Measurements from ENCODE around the gene ADISSP. TPM values are rescaled to one million over a fixed set of nuclear protein-coding genes. Genes with fewer than 3 reads are reported as not detected.

ADISSP gene
- total RNA-seq, 4 donors from 2014 or later = 5.9 to 16.4 (median 9.6) TPM

GRCh38 chr20:3705491-3705969, 62.0 kb downstream of the ADISSP start:
- Histone ChIP-seq H3K27ac (no peak overlapping the region), H3K27me3 (no peaks in the 10 kb centered on the region), H3K4me1 (peaks cover 5 to 13% of the 10 kb centered on the region in 2 donors), H3K4me3 (no peak overlapping the region), H3K9me3 (no peaks in the 10 kb centered on the region), H3K36me3 (no peaks in the 10 kb centered on the region)
- DNase-seq (no peak), ATAC-seq (no peak)
- TF ChIP-seq, protein P1, sequence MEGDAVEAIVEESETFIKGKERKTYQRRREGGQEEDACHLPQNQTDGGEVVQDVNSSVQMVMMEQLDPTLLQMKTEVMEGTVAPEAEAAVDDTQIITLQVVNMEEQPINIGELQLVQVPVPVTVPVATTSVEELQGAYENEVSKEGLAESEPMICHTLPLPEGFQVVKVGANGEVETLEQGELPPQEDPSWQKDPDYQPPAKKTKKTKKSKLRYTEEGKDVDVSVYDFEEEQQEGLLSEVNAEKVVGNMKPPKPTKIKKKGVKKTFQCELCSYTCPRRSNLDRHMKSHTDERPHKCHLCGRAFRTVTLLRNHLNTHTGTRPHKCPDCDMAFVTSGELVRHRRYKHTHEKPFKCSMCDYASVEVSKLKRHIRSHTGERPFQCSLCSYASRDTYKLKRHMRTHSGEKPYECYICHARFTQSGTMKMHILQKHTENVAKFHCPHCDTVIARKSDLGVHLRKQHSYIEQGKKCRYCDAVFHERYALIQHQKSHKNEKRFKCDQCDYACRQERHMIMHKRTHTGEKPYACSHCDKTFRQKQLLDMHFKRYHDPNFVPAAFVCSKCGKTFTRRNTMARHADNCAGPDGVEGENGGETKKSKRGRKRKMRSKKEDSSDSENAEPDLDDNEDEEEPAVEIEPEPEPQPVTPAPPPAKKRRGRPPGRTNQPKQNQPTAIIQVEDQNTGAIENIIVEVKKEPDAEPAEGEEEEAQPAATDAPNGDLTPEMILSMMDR (IDR thresholded peaks at IDR 0.05 in 4 of 5, conservative IDR thresholded peaks at IDR 0.05 in 1 of 5) = no peak
- no peak for TF ChIP-seq POLR2A (IDR thresholded peaks at IDR 0.05)
- in situ Hi-C loops (cut with MboI; ENCODE audit: low sequenced_read_pairs in 4 of 4) (no loop called here), intact Hi-C loops (cut with DNase I; ENCODE audit: low total_unique reads) (no loop called here)

- in situ Hi-C loops (cut with MboI; ENCODE audit: low sequenced_read_pairs in 4 of 4) = no loop called here
- Histone ChIP-seq H3K4me3 (no peak overlapping the region), H3K36me3 (no peaks in the 10 kb centered on the region), H3K9me3 (no peaks in the 10 kb centered on the region), H3K27me3 (no peaks in the 10 kb centered on the region), H3K27ac (no peak overlapping the region), H3K4me1 (peaks cover 5 to 13% of the 10 kb centered on the region in 2 donors)
- no peak for TF ChIP-seq POLR2A (IDR thresholded peaks at IDR 0.05)
- TF ChIP-seq, protein P1 (IDR thresholded peaks at IDR 0.05 in 4 of 5, conservative IDR thresholded peaks at IDR 0.05 in 1 of 5) = no peak
- DNase-seq (no peak), ATAC-seq (no peak)
- intact Hi-C loops (cut with DNase I; ENCODE audit: low total_unique reads) = no loop called here
Observed at GRCh38 chr20:3704087-3704486, 63.5 kb downstream of the ADISSP start.

Other genes with a start within 250 kb of the ADISSP start
- not detected for gene GFRA4, start 104.4 kb downstream of the ADISSP start, total RNA-seq
- gene ADAM33, start 85.7 kb downstream of the ADISSP start, total RNA-seq = 1 to 10 TPM; 2.6 to 6.4 (median 3.1) TPM
- gene SIGLEC1, start 55.2 kb downstream of the ADISSP start, total RNA-seq = 1 to 10 TPM in 3 of 4 donors, under 1 TPM in 1; 0.61 to 3.0 (median 2.6) TPM
- gene HSPA12B, start 35.1 kb downstream of the ADISSP start, total RNA-seq = 1 to 10 TPM; 3.7 to 8.5 (median 5.8) TPM
- gene SPEF1, start 13.7 kb upstream of the ADISSP start, total RNA-seq = not detected
- 100 to 1,000 TPM in 3 of 4 donors, 10 to 100 TPM in 1; 67.5 to 186 (median 143) TPM for gene CENPB, start 19.0 kb upstream of the ADISSP start, total RNA-seq
- 10 to 100 TPM in 2 of 4 donors, 1 to 10 TPM in 2; 2.3 to 17.3 (median 10.1) TPM for gene CDC25B, start 28.6 kb upstream of the ADISSP start, total RNA-seq
- 10 to 100 TPM; 11.6 to 20.9 (median 17.3) TPM for gene AP5S1, start 52.8 kb upstream of the ADISSP start, total RNA-seq
- 10 to 100 TPM; 37.9 to 64.5 (median 44.4) TPM for gene MAVS, start 79.1 kb upstream of the ADISSP start, total RNA-seq
- 10 to 100 TPM; 18.2 to 25.8 (median 23.5) TPM for gene PANK2, start 121.6 kb upstream of the ADISSP start, total RNA-seq
- 1 to 10 TPM; 1.3 to 3.1 (median 2.1) TPM for gene RNF24, start 247.8 kb upstream of the ADISSP start, total RNA-seq